ENCODE data around the gene NOL3. TPM values are rescaled to one million over a fixed set of nuclear protein-coding genes. Genes with fewer than 3 reads are reported as not detected.
A peak's percentile ranks its signal among the peaks of the same experiment; 100 is the strongest.

The NOL3 gene
- total RNA-seq, 1 donor from 2014 or later, result 28.3 TPM

- no peak for TF ChIP-seq CTCF (IDR thresholded peaks at IDR 0.05; ENCODE audit: insufficient read depth, low read length, poor library complexity, severe bottlenecking)
- Histone ChIP-seq H3K36me3 (ENCODE audit: control insufficient read depth, insufficient read depth, low read length) (peaks cover 4% of the 10 kb centered on the region), H3K4me3 (ENCODE audit: low read depth, low read length) (no peak overlapping the region), H3K27me3 (ENCODE audit: control insufficient read depth, insufficient read depth, low read length) (peaks cover 20% of the 10 kb centered on the region)
- no peak for DNase-seq (ENCODE audit: low read depth)
Observed at GRCh38 chr16:67147437-67148140, 22.7 kb upstream of the NOL3 start.

DNA sequence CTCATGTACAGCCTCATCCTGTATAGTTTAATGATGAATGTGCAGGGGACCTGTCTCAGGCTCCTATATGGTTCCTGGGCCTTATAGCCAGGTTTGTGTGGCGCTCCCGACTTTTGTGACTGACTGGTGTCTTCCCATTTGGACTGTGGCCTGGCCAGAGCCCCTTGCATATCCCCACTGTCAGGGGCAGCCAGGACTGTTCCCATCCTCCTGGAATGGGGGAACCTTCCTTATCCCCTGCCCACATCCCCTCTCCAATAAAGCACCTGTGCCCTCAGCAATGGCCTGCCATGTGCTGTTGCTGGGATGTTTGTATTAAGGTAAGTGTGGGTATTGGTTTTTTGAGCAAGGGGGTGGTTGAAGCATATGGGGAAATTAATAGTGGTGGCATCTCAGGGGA lies 22.1 kb upstream of the NOL3 start:
- TF ChIP-seq CTCF (IDR thresholded peaks at IDR 0.05; ENCODE audit: insufficient read depth, low read length, poor library complexity, severe bottlenecking), result no peak
- Histone ChIP-seq H3K27me3 (ENCODE audit: control insufficient read depth, insufficient read depth, low read length) (peaks cover 23% of the 10 kb centered on the region), H3K36me3 (ENCODE audit: control insufficient read depth, insufficient read depth, low read length) (peaks cover 4% of the 10 kb centered on the region), H3K4me3 (ENCODE audit: low read depth, low read length) (no peak overlapping the region)
- DNase-seq (ENCODE audit: low read depth), result no peak

DNA sequence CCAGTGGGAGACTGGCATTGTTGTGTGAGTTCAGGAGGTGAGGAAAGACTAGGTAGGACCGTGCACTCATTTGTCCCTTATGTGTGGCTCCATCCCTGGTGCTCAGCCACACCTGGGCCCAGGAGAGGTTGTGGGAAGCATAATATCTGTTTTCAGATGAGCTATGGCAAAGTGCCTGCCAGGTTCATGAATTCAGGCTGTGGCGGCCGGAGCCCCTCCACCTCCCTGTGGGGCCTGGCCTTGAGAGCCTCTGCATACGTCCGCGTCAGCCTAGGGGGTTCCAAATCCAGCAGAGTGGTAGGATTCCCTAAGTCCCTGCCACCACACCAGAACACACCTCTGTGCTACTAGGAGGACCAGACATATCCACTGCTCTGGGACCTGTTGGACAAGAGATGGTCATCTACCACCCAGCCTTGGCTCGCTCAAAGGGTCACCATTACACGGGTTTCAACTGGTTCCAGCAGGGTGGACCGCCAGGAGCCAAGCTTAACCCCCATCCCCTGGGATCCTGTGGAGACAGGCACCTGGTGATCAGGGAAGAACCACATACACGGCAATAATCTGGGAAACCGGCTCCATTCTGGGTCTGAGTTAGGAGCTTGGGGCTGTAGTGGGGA lies 21.6 kb upstream of the NOL3 start:
- peaks cover 23% of the 10 kb centered on the region for H3K27me3 ChIP-seq (ENCODE audit: control insufficient read depth, insufficient read depth, low read length)

DNA sequence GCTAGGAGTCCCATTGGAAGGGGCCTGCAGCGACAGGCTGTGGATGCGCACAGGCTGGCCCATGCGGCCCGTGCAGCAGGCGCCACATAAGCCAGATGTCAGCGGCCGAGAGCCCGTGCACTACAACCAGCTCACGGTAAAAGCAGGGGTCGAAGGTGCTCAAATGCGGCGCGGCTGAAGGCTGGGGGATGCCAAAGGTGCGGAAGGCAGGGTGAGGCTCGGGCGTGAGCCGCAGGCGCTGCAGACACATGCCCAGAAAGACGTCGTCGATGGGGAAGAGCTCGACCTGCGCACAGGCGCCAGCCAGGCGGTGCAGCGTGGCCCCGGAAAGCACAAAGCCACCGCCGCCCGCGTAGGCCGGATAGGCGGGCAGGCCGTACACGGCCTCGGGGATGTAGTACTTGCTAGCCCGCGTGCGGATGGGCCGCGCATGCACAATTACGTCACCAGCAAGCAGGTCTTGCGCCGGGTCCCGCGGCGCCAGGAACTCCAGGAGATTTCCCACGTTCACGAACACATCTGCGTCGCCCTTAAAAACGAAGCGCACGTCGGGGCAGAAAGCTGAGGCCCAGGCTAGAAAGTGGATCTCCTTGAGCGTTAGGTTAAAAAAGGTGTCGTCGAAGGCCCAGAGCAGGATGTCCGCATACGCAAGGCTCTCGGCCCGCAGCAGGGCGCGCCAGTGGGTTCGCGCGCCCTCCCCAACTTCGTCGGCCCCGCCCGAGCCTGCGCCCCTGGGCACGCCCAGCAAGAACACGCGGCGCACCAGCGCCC lies 20.9 kb upstream of the NOL3 start:
- no peak for DNase-seq (ENCODE audit: low read depth)
- Histone ChIP-seq H3K27me3 (ENCODE audit: control insufficient read depth, insufficient read depth, low read length) (peaks cover 29% of the 10 kb centered on the region), H3K36me3 (ENCODE audit: control insufficient read depth, insufficient read depth, low read length) (peaks cover 4% of the 10 kb centered on the region), H3K4me3 (ENCODE audit: low read depth, low read length) (no peak overlapping the region)
- no peak for TF ChIP-seq CTCF (IDR thresholded peaks at IDR 0.05; ENCODE audit: insufficient read depth, low read length, poor library complexity, severe bottlenecking)

More for the DNA sequence above, 21.6 kb upstream of the NOL3 start:
- H3K4me3 ChIP-seq (ENCODE audit: low read depth, low read length), result no peak overlapping the region
- no peak for DNase-seq (ENCODE audit: low read depth)
- TF ChIP-seq CTCF (IDR thresholded peaks at IDR 0.05; ENCODE audit: insufficient read depth, low read length, poor library complexity, severe bottlenecking), result no peak
- peaks cover 4% of the 10 kb centered on the region for H3K36me3 ChIP-seq (ENCODE audit: control insufficient read depth, insufficient read depth, low read length)

DNA sequence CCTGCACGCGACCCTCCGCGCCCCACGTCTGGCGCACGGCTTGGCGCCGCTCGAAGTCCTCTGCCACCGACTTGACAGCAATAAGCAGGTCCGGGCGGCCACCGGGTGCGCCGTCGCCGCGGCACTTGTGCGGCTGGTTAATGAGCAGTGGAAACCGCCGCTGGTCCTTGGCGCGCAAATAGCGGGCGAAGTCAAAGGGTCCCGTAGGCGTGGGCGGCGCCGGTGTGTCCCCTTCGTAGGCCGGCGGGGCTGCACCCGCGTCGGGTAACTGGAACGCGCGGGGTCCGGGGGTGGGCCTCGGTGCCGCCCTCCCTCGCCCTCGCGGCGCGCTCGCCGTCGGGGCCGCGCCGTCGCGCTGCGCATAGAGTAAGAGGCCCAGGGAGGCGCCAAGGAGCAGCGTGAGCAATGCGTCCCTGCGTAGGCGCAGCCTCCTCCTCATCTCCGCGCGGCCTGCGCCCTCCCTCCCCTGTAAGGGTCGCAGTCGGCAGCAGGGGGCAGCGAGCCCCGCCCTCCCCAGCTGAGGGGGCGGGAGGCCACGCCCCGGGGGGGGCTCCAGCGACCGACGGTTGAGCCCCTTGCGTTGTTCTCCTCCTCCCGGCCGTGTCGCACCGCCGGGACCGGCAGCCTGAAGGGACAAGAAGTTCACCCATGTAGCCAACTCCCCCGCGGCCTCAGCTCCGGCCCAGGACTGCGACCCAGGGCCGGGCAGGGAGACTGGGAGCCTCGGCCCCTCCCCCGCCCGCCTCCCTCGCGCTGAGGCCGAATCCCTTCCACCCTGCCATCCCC lies 20.1 kb upstream of the NOL3 start:
- Histone ChIP-seq H3K36me3 (ENCODE audit: control insufficient read depth, insufficient read depth, low read length) (peaks cover 4% of the 10 kb centered on the region), H3K4me3 (ENCODE audit: low read depth, low read length) (peak overlapping the region; percentile 44), H3K27me3 (ENCODE audit: control insufficient read depth, insufficient read depth, low read length) (peaks cover 37% of the 10 kb centered on the region)
- no peak for TF ChIP-seq CTCF (IDR thresholded peaks at IDR 0.05; ENCODE audit: insufficient read depth, low read length, poor library complexity, severe bottlenecking)
- no peak for DNase-seq (ENCODE audit: low read depth)
